ENCODE data around the gene METTL25B. TPM values are rescaled to one million over a fixed set of nuclear protein-coding genes. Genes with fewer than 3 reads are reported as not detected.

METTL25B gene
- polyA plus RNA-seq, 5 donors: 30.4 to 42.0 (median 36.8) TPM

- peak; percentile 82 to 88 for DNase-seq
Measured at GRCh38 chr1:156725683-156726280, 2.5 kb upstream of the METTL25B start.

- no peak for DNase-seq
Measured at GRCh38 chr1:156726549-156727226, 1.6 kb upstream of the METTL25B start.

GRCh38 chr1:156727492-156727891 lies 777 bp upstream of the METTL25B start:
- no peak for DNase-seq

GRCh38 chr1:156728599-156729462 lies 562 bp downstream of the METTL25B start, which contains the start of gene ISG20L2:
TSS of gene ISG20L2 (minus strand) at chr1:156728766. CDS start at chr1:156727652, 1,114 bp downstream.
- DNase-seq: peak; percentile 97 to 98

- DNase-seq: no peak
Measured at GRCh38 chr1:156733989-156734584, 5.8 kb downstream of the METTL25B start.

- DNase-seq: no peak
Measured at GRCh38 chr1:156738407-156738806, 10.1 kb downstream of the METTL25B start.

GRCh38 chr1:156738916-156739315 lies 10.6 kb downstream of the METTL25B start:
- DNase-seq: no peak

- DNase-seq: no peak
Measured at GRCh38 chr1:156740237-156740740, 12.0 kb downstream of the METTL25B start.

GRCh38 chr1:156740741-156741480 lies 12.6 kb downstream of the METTL25B start, which contains the start of gene MRPL24:
TSS of gene MRPL24 (minus strand) at chr1:156741088. CDS start at chr1:156738704, 2,384 bp downstream.
- peak; percentile 96 to 97 for DNase-seq

GRCh38 chr1:156741481-156741983 lies 13.3 kb downstream of the METTL25B start:
- DNase-seq: no peak

- no peak for DNase-seq
Measured at GRCh38 chr1:156742017-156742416, 13.7 kb downstream of the METTL25B start.

GRCh38 chr1:156742801-156743200 lies 14.5 kb downstream of the METTL25B start:
- DNase-seq: no peak

GRCh38 chr1:156743367-156744302 lies 15.4 kb downstream of the METTL25B start:
- DNase-seq: no peak

- DNase-seq: no peak
Measured at GRCh38 chr1:156744344-156744743, 16.1 kb downstream of the METTL25B start.

- no peak for DNase-seq
Measured at GRCh38 chr1:156744786-156745419, 16.6 kb downstream of the METTL25B start.

GRCh38 chr1:156745881-156746280 lies 17.6 kb downstream of the METTL25B start:
- DNase-seq: no peak

- no peak for DNase-seq
Measured at GRCh38 chr1:156746406-156746727, 18.1 kb downstream of the METTL25B start.

- peak; percentile 90 to 91 for DNase-seq
Measured at GRCh38 chr1:156746728-156747631, 18.7 kb downstream of the METTL25B start.
